GM21381 (cell line): ENCODE data around the gene MYH11.
"Not testable (repeated sequence)": the region's sequence is repeated elsewhere in the genome, so short reads cannot be mapped to it uniquely, and the experiment has no call there.

Experiments used
- ATAC-seq: cut with Tn5 transposase; IDR thresholded peaks from one replicate; pipeline ENCODE4 v1.9.1; 2021; ENCODE audit warnings: mild to moderate bottlenecking, moderate library complexity; ENCODE audit not compliant: unreplicated experiment

Gene MYH11

GRCh38 chr16:15726715-15727114 is 130.1 kb downstream of the MYH11 start:
- no peak for ATAC-seq

- no peak for ATAC-seq
Measured at GRCh38 chr16:15725641-15726240, 131.1 kb downstream of the MYH11 start.

GRCh38 chr16:15723808-15724207 is 133.0 kb downstream of the MYH11 start:
- ATAC-seq = no peak

- no peak for ATAC-seq
Measured at GRCh38 chr16:15721018-15721417, 135.8 kb downstream of the MYH11 start.

- ATAC-seq = no peak
Measured at GRCh38 chr16:15716694-15717447, 140.0 kb downstream of the MYH11 start.

- no peak for ATAC-seq
Measured at GRCh38 chr16:15715221-15715620, 141.6 kb downstream of the MYH11 start.

GRCh38 chr16:15714393-15715172 is 142.2 kb downstream of the MYH11 start:
- no peak for ATAC-seq

GRCh38 chr16:15708997-15709396 is 147.8 kb downstream of the MYH11 start:
- ATAC-seq = no peak

- ATAC-seq = no peak
Measured at GRCh38 chr16:15708096-15708495, 148.7 kb downstream of the MYH11 start.

- ATAC-seq = no peak
Measured at GRCh38 chr16:15707332-15707731, 149.5 kb downstream of the MYH11 start.

- no peak for ATAC-seq
Measured at GRCh38 chr16:15705064-15705565, 151.7 kb downstream of the MYH11 start.

- ATAC-seq = peak; percentile 51
Measured at GRCh38 chr16:15704545-15704987, 152.3 kb downstream of the MYH11 start.

GRCh38 chr16:15703029-15703736 is 153.6 kb downstream of the MYH11 start:
- no peak for ATAC-seq

GRCh38 chr16:15701975-15702970 is 154.6 kb downstream of the MYH11 start:
- ATAC-seq = no peak

- ATAC-seq = no peak
Measured at GRCh38 chr16:15701367-15701766, 155.5 kb downstream of the MYH11 start.

GRCh38 chr16:15699819-15700218 is 157.0 kb downstream of the MYH11 start:
- ATAC-seq = no peak

- no peak for ATAC-seq
Measured at GRCh38 chr16:15694499-15694898, 162.3 kb downstream of the MYH11 start.

- not testable (repeated sequence) for ATAC-seq
Measured at GRCh38 chr16:15692508-15692907, 164.3 kb downstream of the MYH11 start.

GRCh38 chr16:15691046-15691445 is 165.8 kb downstream of the MYH11 start:
- ATAC-seq = no peak

- ATAC-seq = no peak
Measured at GRCh38 chr16:15690296-15690695, 166.5 kb downstream of the MYH11 start.
